Vagina (tissue), 2 donors: ENCODE results near the gene FGFR2.

Experiments
- CTCF ChIP-seq, 3 experiments: fragments of 450-650 bp in 2 of 3; fragments of 200-600 bp in 1 of 3; sonication (generic) in 1 of 3; IDR thresholded peaks; one replicate each; pipeline ENCODE4 v1.5.1; 2017 to 2019; ENCODE audit warnings: antibody characterized with exemption in 3 of 3, mild to moderate bottlenecking in 2 of 3, moderate library complexity in 2 of 3
- POLR2A ChIP-seq, 2 donors: fragments of 450-650 bp; IDR thresholded peaks; one replicate each; pipeline ENCODE4 v1.6.1; 2017; ENCODE audit warnings: antibody characterized with exemption in 2 of 2, mild to moderate bottlenecking in 2 of 2, moderate library complexity in 2 of 2

- no peak for TF ChIP-seq CTCF (IDR thresholded peaks at IDR 0.05)
- TF ChIP-seq POLR2A (IDR thresholded peaks at IDR 0.05): no peak
Observed at GRCh38 chr10:121609426-121610380, 11.5 kb upstream of the FGFR2 start.
